GM23338 (cell line): ENCODE data around the gene NPHP4. TPM values are rescaled to one million over a fixed set of nuclear protein-coding genes. Genes with fewer than 3 reads are reported as not detected.

ENCODE experiments used
- ATAC-seq: fragments of 200-7000 bp; cut with Tn5 transposase; 3 replicates; pipeline ENCODE4 v1.9.1; 2020
- DNase-seq: peaks from one replicate; pipeline ENCODE4 v3.0.0-alpha.2; 2015; ENCODE audit warnings: low spot score
- H2AFZ ChIP-seq: fragments of 200-600 bp; sonication (generic); 2 replicates; pipeline ENCODE4 v1.8.0; 2016; ENCODE audit warnings: antibody characterized with exemption, mild to moderate bottlenecking, moderate library complexity
- H3F3A ChIP-seq: fragments of 200-600 bp; sonication (generic); replicated peaks from 2 replicates; pipeline ENCODE4 v1.8.0; 2017; ENCODE audit warnings: antibody characterized with exemption, mixed run types, low read depth
- H3K27ac ChIP-seq: fragments of 200-600 bp; sonication (generic); 2 replicates; pipeline ENCODE4 v1.6.1; 2016; ENCODE audit warnings: low read depth
- H3K27me3 ChIP-seq: fragments of 200-600 bp; sonication (generic); 2 replicates; pipeline ENCODE4 v1.8.0; 2016; ENCODE audit warnings: mild to moderate bottlenecking, mixed run types, moderate library complexity; ENCODE audit not compliant: insufficient read depth
- H3K36me3 ChIP-seq: fragments of 200-600 bp; sonication (generic); 2 replicates; pipeline ENCODE4 v1.8.0; 2016; ENCODE audit warnings: mild to moderate bottlenecking; ENCODE audit not compliant: insufficient read depth
- H3K4me1 ChIP-seq: fragments of 200-600 bp; sonication (generic); 2 replicates; pipeline ENCODE4 v1.8.0; 2016; ENCODE audit warnings: mild to moderate bottlenecking, moderate library complexity; ENCODE audit not compliant: insufficient read depth
- H3K4me2 ChIP-seq: fragments of 200-600 bp; sonication (generic); 2 replicates; pipeline ENCODE4 v1.7.1; 2017; ENCODE audit warnings: mixed run types
- H3K4me3 ChIP-seq: fragments of 200-600 bp; sonication (generic); 2 replicates; pipeline ENCODE4 v1.6.1; 2016; ENCODE audit warnings: mixed run types
- H3K79me2 ChIP-seq: fragments of 200-600 bp; sonication (generic); replicated peaks from 2 replicates; pipeline ENCODE4 v1.8.0; 2017; ENCODE audit warnings: mild to moderate bottlenecking; ENCODE audit not compliant: insufficient read depth
- H3K9me2 ChIP-seq: fragments of 200-600 bp; sonication (generic); 2 replicates; pipeline ENCODE4 v1.8.0; 2017; ENCODE audit not compliant: insufficient read depth
- H4K20me1 ChIP-seq: fragments of 200-600 bp; sonication (generic); replicated peaks from 2 replicates; pipeline ENCODE4 v1.8.0; 2017; ENCODE audit warnings: mild to moderate bottlenecking; ENCODE audit not compliant: insufficient read depth
- H3K27ac Mint-ChIP-seq: 2 replicates; pipeline ENCODE4 v1.8.0; 2020; ENCODE audit warnings: inconsistent platforms, mild to moderate bottlenecking, moderate library complexity, mixed read lengths
- H3K27me3 Mint-ChIP-seq: 3 replicates; pipeline ENCODE4 v1.8.0; 2022; ENCODE audit warnings: low read depth, mild to moderate bottlenecking, moderate library complexity, mixed read lengths, inconsistent platforms; ENCODE audit not compliant: insufficient read depth, poor library complexity
- H3K36me3 Mint-ChIP-seq: 3 replicates; pipeline ENCODE4 v1.8.0; 2021; ENCODE audit warnings: low read depth, mild to moderate bottlenecking, inconsistent platforms, moderate library complexity, mixed read lengths
- H3K4me1 Mint-ChIP-seq: 3 replicates; pipeline ENCODE4 v1.8.0; 2020; ENCODE audit warnings: mild to moderate bottlenecking, inconsistent platforms, mixed read lengths
- H3K4me3 Mint-ChIP-seq: 3 replicates; pipeline ENCODE4 v1.8.0; 2021; ENCODE audit warnings: moderate library complexity, mild to moderate bottlenecking, inconsistent platforms, mixed read lengths
- H3K9me3 Mint-ChIP-seq: 3 replicates; pipeline ENCODE4 v1.8.0; 2020; ENCODE audit warnings: moderate library complexity, mild to moderate bottlenecking, inconsistent platforms, mixed read lengths
- CREB1 ChIP-seq: fragments of 250-450 bp; sonication (Bioruptor Pico); IDR thresholded peaks from 2 replicates; pipeline ENCODE4 v1.5.0; 2020; ENCODE audit warnings: low read depth, mild to moderate bottlenecking, moderate library complexity
- EZH2 ChIP-seq: fragments of 200-600 bp; sonication (generic); IDR thresholded peaks from one replicate; pipeline ENCODE4 v1.8.0; 2017; ENCODE audit warnings: antibody characterized with exemption, mild to moderate bottlenecking, low read depth; ENCODE audit not compliant: unreplicated experiment
- EZH2phosphoT487 ChIP-seq: fragments of 200-600 bp; sonication (generic); IDR thresholded peaks from one replicate; pipeline ENCODE4 v1.8.1; 2018; ENCODE audit warnings: antibody characterized with exemption; ENCODE audit not compliant: unreplicated experiment
- JUNB ChIP-seq: IDR thresholded peaks from one replicate; pipeline ENCODE4 v1.6.1; 2016; ENCODE audit warnings: antibody characterized with exemption; ENCODE audit not compliant: unreplicated experiment
- NANOG ChIP-seq: IDR thresholded peaks from 2 replicates; pipeline ENCODE4 v1.6.1; 2016; ENCODE audit warnings: antibody characterized with exemption, borderline replicate concordance
- POLR2AphosphoS5 ChIP-seq: IDR thresholded peaks from 2 replicates; pipeline ENCODE4 v1.6.1; 2016; ENCODE audit warnings: antibody characterized with exemption, low read depth
- STAT1 ChIP-seq: IDR thresholded peaks from one replicate; pipeline ENCODE4 v1.6.1; 2016; ENCODE audit warnings: antibody characterized with exemption; ENCODE audit not compliant: unreplicated experiment
- ZNF114 ChIP-seq: fragments of 250-450 bp; sonication (Bioruptor Pico); IDR thresholded peaks from 2 replicates; pipeline ENCODE4 v1.5.0; 2020; ENCODE audit warnings: mild to moderate bottlenecking, moderate library complexity
- ZNF331 ChIP-seq: fragments of 250-450 bp; sonication (Bioruptor Pico); IDR thresholded peaks from 2 replicates; pipeline ENCODE4 v1.5.0; 2020; ENCODE audit warnings: low read depth, mild to moderate bottlenecking, moderate library complexity
- polyA plus RNA-seq: library from polyadenylated mRNA; unstranded; fragments of >200 nt; fragmentation: Nextera tagmentation; extraction: Ambion mirVana; gene quantifications from 2 replicates; pipeline ENCODE4 v1.2.1, GENCODE V29; 2016
- total RNA-seq: library from RNA; depleted of rRNA; stranded (reverse); fragments of >200 nt; shearing (Covaris generic); gene quantifications from 2 replicates; pipeline ENCODE4 v1.2.3, GENCODE V29; 2014
- TF ChIP-seq, protein P1 (sequence below): fragments of 250-450 bp; sonication (Bioruptor Pico); IDR thresholded peaks from 2 replicates; pipeline ENCODE4 v1.5.0; 2020; ENCODE audit warnings: mild to moderate bottlenecking, moderate library complexity
- TF ChIP-seq, protein P2 (sequence below), 2 experiments: fragments of 200-600 bp in 1 of 2; sonication (generic) in 1 of 2; conservative IDR thresholded peaks; 2 replicates each; pipeline versions ENCODE4 v1.5.1 to v1.6.1; 2016 to 2017; ENCODE audit warnings: antibody characterized with exemption in 2 of 2, low read depth in 2 of 2, mild to moderate bottlenecking in 2 of 2, moderate library complexity in 1 of 2
- TF ChIP-seq, protein P3 (sequence below): IDR thresholded peaks from 2 replicates; pipeline ENCODE4 v1.6.1; 2016; ENCODE audit warnings: antibody characterized with exemption
- TF ChIP-seq, protein P4 (sequence below): IDR thresholded peaks from one replicate; pipeline ENCODE4 v1.6.1; 2018; ENCODE audit warnings: antibody characterized with exemption; ENCODE audit not compliant: unreplicated experiment

NPHP4 gene
- total and polyA plus RNA-seq, 2 experiments from 2014 or later = 2.5 to 12.4 TPM

DNA sequence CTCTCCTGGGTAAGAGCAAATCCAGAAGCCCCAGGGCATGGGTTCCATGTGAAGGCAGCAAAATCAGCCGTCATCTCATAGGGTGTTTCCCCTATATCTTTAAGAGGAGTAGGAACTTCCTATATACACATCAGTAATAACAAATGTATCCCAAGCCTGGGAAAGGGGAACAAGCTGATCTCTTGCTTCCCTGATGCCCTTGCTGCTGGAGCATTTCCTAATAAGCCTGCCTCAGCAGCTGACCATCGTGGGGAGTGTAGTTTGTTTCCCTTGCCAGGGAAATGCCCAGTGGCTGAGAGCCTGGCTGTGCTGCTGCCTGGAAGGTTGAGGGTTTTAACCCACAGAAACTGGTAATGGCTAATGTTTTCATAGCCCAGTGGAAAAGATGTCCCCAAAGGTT lies 177.0 kb downstream of the NPHP4 start:
- Mint-ChIP-seq H3K36me3 (peaks cover 5% of the 10 kb centered on the region), H3K27ac (no peak overlapping the region), H3K4me3 (no peak overlapping the region), H3K9me3 (peaks cover 17% of the 10 kb centered on the region), H3K4me1 (peaks cover 14% of the 10 kb centered on the region), H3K27me3 (peaks cover 4% of the 10 kb centered on the region)
- no peak for DNase-seq
- Histone ChIP-seq H3K27ac (no peak overlapping the region), H3K27me3 (no peaks in the 10 kb centered on the region), H3K4me1 (no peaks in the 10 kb centered on the region), H3K9me2 (no peaks in the 10 kb centered on the region), H3K4me3 (no peak overlapping the region), H4K20me1 (no peaks in the 10 kb centered on the region), H2AFZ (no peak overlapping the region), H3K79me2 (no peaks in the 10 kb centered on the region), H3F3A (no peaks in the 10 kb centered on the region), H3K36me3 (0 out of 2 replicates have a peak, but pooled peaks cover 4% of the 10 kb centered on the region), H3K4me2 (no peak overlapping the region)
- no peak for ATAC-seq
- TF ChIP-seq, protein P1, sequence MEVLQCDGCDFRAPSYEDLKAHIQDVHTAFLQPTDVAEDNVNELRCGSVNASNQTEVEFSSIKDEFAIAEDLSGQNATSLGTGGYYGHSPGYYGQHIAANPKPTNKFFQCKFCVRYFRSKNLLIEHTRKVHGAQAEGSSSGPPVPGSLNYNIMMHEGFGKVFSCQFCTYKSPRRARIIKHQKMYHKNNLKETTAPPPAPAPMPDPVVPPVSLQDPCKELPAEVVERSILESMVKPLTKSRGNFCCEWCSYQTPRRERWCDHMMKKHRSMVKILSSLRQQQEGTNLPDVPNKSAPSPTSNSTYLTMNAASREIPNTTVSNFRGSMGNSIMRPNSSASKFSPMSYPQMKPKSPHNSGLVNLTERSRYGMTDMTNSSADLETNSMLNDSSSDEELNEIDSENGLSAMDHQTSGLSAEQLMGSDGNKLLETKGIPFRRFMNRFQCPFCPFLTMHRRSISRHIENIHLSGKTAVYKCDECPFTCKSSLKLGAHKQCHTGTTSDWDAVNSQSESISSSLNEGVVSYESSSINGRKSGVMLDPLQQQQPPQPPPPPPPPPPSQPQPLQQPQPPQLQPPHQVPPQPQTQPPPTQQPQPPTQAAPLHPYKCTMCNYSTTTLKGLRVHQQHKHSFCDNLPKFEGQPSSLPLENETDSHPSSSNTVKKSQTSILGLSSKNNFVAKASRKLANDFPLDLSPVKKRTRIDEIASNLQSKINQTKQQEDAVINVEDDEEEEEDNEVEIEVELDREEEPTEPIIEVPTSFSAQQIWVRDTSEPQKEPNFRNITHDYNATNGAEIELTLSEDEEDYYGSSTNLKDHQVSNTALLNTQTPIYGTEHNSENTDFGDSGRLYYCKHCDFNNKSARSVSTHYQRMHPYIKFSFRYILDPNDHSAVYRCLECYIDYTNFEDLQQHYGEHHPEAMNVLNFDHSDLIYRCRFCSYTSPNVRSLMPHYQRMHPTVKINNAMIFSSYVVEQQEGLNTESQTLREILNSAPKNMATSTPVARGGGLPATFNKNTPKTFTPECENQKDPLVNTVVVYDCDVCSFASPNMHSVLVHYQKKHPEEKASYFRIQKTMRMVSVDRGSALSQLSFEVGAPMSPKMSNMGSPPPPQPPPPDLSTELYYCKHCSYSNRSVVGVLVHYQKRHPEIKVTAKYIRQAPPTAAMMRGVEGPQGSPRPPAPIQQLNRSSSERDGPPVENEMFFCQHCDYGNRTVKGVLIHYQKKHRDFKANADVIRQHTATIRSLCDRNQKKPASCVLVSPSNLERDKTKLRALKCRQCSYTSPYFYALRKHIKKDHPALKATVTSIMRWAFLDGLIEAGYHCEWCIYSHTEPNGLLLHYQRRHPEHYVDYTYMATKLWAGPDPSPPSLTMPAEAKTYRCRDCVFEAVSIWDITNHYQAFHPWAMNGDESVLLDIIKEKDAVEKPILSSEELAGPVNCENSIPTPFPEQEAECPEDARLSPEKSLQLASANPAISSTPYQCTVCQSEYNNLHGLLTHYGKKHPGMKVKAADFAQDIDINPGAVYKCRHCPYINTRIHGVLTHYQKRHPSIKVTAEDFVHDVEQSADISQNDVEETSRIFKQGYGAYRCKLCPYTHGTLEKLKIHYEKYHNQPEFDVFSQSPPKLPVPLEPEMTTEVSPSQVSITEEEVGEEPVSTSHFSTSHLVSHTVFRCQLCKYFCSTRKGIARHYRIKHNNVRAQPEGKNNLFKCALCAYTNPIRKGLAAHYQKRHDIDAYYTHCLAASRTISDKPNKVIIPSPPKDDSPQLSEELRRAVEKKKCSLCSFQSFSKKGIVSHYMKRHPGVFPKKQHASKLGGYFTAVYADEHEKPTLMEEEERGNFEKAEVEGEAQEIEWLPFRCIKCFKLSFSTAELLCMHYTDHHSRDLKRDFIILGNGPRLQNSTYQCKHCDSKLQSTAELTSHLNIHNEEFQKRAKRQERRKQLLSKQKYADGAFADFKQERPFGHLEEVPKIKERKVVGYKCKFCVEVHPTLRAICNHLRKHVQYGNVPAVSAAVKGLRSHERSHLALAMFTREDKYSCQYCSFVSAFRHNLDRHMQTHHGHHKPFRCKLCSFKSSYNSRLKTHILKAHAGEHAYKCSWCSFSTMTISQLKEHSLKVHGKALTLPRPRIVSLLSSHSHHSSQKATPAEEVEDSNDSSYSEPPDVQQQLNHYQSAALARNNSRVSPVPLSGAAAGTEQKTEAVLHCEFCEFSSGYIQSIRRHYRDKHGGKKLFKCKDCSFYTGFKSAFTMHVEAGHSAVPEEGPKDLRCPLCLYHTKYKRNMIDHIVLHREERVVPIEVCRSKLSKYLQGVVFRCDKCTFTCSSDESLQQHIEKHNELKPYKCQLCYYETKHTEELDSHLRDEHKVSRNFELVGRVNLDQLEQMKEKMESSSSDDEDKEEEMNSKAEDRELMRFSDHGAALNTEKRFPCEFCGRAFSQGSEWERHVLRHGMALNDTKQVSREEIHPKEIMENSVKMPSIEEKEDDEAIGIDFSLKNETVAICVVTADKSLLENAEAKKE (CRISPR knock-in tag) = no peak
- TF ChIP-seq CREB1 (CRISPR knock-in tag) (no peak), ZNF331 (CRISPR knock-in tag) (no peak), JUNB (no peak), ZNF114 (CRISPR knock-in tag) (no peak), EZH2 (no peak), STAT1 (no peak), EZH2phosphoT487 (no peak), NANOG (no peak), POLR2AphosphoS5 (no peak)
- TF ChIP-seq, protein P2, sequence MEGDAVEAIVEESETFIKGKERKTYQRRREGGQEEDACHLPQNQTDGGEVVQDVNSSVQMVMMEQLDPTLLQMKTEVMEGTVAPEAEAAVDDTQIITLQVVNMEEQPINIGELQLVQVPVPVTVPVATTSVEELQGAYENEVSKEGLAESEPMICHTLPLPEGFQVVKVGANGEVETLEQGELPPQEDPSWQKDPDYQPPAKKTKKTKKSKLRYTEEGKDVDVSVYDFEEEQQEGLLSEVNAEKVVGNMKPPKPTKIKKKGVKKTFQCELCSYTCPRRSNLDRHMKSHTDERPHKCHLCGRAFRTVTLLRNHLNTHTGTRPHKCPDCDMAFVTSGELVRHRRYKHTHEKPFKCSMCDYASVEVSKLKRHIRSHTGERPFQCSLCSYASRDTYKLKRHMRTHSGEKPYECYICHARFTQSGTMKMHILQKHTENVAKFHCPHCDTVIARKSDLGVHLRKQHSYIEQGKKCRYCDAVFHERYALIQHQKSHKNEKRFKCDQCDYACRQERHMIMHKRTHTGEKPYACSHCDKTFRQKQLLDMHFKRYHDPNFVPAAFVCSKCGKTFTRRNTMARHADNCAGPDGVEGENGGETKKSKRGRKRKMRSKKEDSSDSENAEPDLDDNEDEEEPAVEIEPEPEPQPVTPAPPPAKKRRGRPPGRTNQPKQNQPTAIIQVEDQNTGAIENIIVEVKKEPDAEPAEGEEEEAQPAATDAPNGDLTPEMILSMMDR (conservative IDR thresholded peaks at IDR 0.05; ENCODE audit: low read depth in 2 of 2) = no peak
- TF ChIP-seq, protein P3, sequence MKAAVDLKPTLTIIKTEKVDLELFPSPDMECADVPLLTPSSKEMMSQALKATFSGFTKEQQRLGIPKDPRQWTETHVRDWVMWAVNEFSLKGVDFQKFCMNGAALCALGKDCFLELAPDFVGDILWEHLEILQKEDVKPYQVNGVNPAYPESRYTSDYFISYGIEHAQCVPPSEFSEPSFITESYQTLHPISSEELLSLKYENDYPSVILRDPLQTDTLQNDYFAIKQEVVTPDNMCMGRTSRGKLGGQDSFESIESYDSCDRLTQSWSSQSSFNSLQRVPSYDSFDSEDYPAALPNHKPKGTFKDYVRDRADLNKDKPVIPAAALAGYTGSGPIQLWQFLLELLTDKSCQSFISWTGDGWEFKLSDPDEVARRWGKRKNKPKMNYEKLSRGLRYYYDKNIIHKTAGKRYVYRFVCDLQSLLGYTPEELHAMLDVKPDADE = no peak
- TF ChIP-seq, protein P4, sequence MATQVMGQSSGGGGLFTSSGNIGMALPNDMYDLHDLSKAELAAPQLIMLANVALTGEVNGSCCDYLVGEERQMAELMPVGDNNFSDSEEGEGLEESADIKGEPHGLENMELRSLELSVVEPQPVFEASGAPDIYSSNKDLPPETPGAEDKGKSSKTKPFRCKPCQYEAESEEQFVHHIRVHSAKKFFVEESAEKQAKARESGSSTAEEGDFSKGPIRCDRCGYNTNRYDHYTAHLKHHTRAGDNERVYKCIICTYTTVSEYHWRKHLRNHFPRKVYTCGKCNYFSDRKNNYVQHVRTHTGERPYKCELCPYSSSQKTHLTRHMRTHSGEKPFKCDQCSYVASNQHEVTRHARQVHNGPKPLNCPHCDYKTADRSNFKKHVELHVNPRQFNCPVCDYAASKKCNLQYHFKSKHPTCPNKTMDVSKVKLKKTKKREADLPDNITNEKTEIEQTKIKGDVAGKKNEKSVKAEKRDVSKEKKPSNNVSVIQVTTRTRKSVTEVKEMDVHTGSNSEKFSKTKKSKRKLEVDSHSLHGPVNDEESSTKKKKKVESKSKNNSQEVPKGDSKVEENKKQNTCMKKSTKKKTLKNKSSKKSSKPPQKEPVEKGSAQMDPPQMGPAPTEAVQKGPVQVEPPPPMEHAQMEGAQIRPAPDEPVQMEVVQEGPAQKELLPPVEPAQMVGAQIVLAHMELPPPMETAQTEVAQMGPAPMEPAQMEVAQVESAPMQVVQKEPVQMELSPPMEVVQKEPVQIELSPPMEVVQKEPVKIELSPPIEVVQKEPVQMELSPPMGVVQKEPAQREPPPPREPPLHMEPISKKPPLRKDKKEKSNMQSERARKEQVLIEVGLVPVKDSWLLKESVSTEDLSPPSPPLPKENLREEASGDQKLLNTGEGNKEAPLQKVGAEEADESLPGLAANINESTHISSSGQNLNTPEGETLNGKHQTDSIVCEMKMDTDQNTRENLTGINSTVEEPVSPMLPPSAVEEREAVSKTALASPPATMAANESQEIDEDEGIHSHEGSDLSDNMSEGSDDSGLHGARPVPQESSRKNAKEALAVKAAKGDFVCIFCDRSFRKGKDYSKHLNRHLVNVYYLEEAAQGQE = no peak
